GM12878 (cell line): Measurements from ENCODE around the gene CXADR. TPM values are rescaled to one million over a fixed set of nuclear protein-coding genes. Genes with fewer than 3 reads are reported as not detected.

Source experiments
- ATAC-seq: fragments of 200-7000 bp; cut with Tn5 transposase; 3 replicates; pipeline ENCODE4 v1.9.1; 2020; ENCODE audit warnings: mild to moderate bottlenecking, moderate library complexity
- BruUV-seq: library from RNA; stranded (reverse); fragments of 400-500 nt; replicated peaks from 2 replicates; lab custom pipeline; 2021; lab: Mats Ljungman, UMichigan
- CTCF ChIA-PET: fragments of 300-600 bp; sonication (Branson Sonifier 250); formaldehyde crosslinking; extraction: SDS; loops from one replicate; lab custom pipeline; 2021; ENCODE audit warnings: inconsistent platforms; lab: Yijun Ruan, JAX
- POLR2A ChIA-PET: fragments of 350-600 bp; formaldehyde crosslinking; extraction: SDS; loops from one replicate; lab custom pipeline; 2021; ENCODE audit warnings: inconsistent platforms; lab: Charles Lee
- RAD21 ChIA-PET: fragments of 300-600 bp; sonication (Branson Sonifier 250); formaldehyde crosslinking; loops from one replicate; lab custom pipeline; 2023; ENCODE audit warnings: antibody characterized with exemption; ENCODE audit not compliant: unreplicated experiment; lab: Charles Lee
- SMC1A ChIA-PET: fragments of 300-600 bp; sonication (Branson Sonifier 250); formaldehyde crosslinking; loops from one replicate; lab custom pipeline; 2023; ENCODE audit not compliant: unreplicated experiment, uncharacterized antibody; lab: Charles Lee
- DNase-seq: peaks from one replicate; pipeline ENCODE4 v3.0.0-alpha.2; 2011; ENCODE audit warnings: low read depth, low spot score
- FAIRE-seq: peaks from 3 replicates; lab custom pipeline; 2011; peaks lifted over from hg19 to GRCh38; lab: Jason Lieb, UNC
- H2AFZ ChIP-seq: 2 replicates; pipeline ENCODE4 v1.6.0; 2011; ENCODE audit warnings: low read depth, low read length, control low read depth; ENCODE audit not compliant: control insufficient read depth
- H3K27ac ChIP-seq: 2 replicates; pipeline ENCODE4 v1.5.1; 2011; ENCODE audit warnings: control low read depth; ENCODE audit not compliant: control insufficient read depth, insufficient read depth
- H3K27me3 ChIP-seq, 2 experiments: replicated peaks in 1 of 2; 2 replicates each; pipeline versions ENCODE4 v1.6.0 to v1.6.1; 2011; ENCODE audit warnings: low read length in 1 of 2; ENCODE audit not compliant: control insufficient read depth in 2 of 2, insufficient read depth in 2 of 2
- H3K36me3 ChIP-seq, 2 experiments: 2 replicates each; pipeline ENCODE4 v1.5.1; 2011; ENCODE audit warnings: low read length in 1 of 2; ENCODE audit not compliant: control insufficient read depth in 2 of 2, insufficient read depth in 2 of 2
- H3K4me1 ChIP-seq: 2 replicates; pipeline ENCODE4 v1.6.1; 2011; ENCODE audit warnings: mild to moderate bottlenecking, low read length, moderate library complexity, mixed read lengths; ENCODE audit not compliant: control insufficient read depth, insufficient read depth
- H3K4me2 ChIP-seq: 2 replicates; pipeline ENCODE4 v1.6.0; 2011; ENCODE audit warnings: control low read depth; ENCODE audit not compliant: control insufficient read depth, insufficient read depth
- H3K4me3 ChIP-seq: fragments of 200-600 bp; sonication (generic); 2 replicates; pipeline ENCODE4 v1.5.1; 2016
- H3K79me2 ChIP-seq: 2 replicates; pipeline ENCODE4 v1.6.0; 2011; ENCODE audit warnings: low read length; ENCODE audit not compliant: control insufficient read depth, insufficient read depth
- H3K9ac ChIP-seq: 2 replicates; pipeline ENCODE4 v1.8.0; 2011; ENCODE audit warnings: low read length, control low read depth, mixed read lengths; ENCODE audit not compliant: control insufficient read depth, insufficient read depth
- H3K9me3 ChIP-seq: replicated peaks from 3 replicates; pipeline ENCODE4 v1.5.1; 2011; ENCODE audit warnings: mild to moderate bottlenecking, low read length; ENCODE audit not compliant: control insufficient read depth, insufficient read depth
- H4K20me1 ChIP-seq: 2 replicates; pipeline ENCODE4 v1.6.0; 2011; ENCODE audit not compliant: control insufficient read depth, insufficient read depth
- ASH2L ChIP-seq: fragments of 300-600, 200-600 bp; sonication (generic); IDR thresholded peaks from 2 replicates; pipeline ENCODE4 v1.6.1; 2017; ENCODE audit warnings: low read depth, mild to moderate bottlenecking, borderline replicate concordance
- BCLAF1 ChIP-seq: fragments of 450-650 bp; IDR thresholded peaks from 2 replicates; pipeline ENCODE4 v1.6.1; 2017; ENCODE audit warnings: antibody characterized with exemption, mild to moderate bottlenecking, moderate library complexity
- CBFB ChIP-seq: IDR thresholded peaks from 2 replicates; pipeline ENCODE4 v1.6.1; 2016; ENCODE audit warnings: antibody characterized with exemption, low read depth
- GABPA ChIP-seq: IDR thresholded peaks from 2 replicates; pipeline ENCODE4 v1.6.1; 2014; ENCODE audit warnings: antibody characterized with exemption, low read depth, mild to moderate bottlenecking, inconsistent platforms
- HDAC2 ChIP-seq: fragments of 200-600 bp; sonication (generic); IDR thresholded peaks from 2 replicates; pipeline ENCODE4 v1.6.1; 2017
- KLF5 ChIP-seq: fragments of 450-650 bp; IDR thresholded peaks from 2 replicates; pipeline ENCODE4 v1.6.1; 2014; ENCODE audit warnings: mild to moderate bottlenecking; ENCODE audit not compliant: partially characterized antibody
- MLLT1 ChIP-seq: fragments of 450-650 bp; IDR thresholded peaks from 2 replicates; pipeline ENCODE4 v1.6.1; 2016; ENCODE audit warnings: mild to moderate bottlenecking
- MTA2 ChIP-seq: fragments of 450-650 bp; IDR thresholded peaks from 2 replicates; pipeline ENCODE4 v1.6.1; 2016; ENCODE audit warnings: low read depth, mild to moderate bottlenecking, moderate library complexity
- NBN ChIP-seq: fragments of 450-650 bp; IDR thresholded peaks from 2 replicates; pipeline ENCODE4 v1.6.1; 2016
- PBX3 ChIP-seq: IDR thresholded peaks from 2 replicates; pipeline ENCODE4 v1.6.1; 2011; ENCODE audit warnings: mild to moderate bottlenecking, low read depth, low read length, moderate library complexity; ENCODE audit not compliant: insufficient replicate concordance
- SPI1 ChIP-seq: IDR thresholded peaks from 2 replicates; pipeline ENCODE4 v1.6.1; 2011; ENCODE audit warnings: low read depth, mild to moderate bottlenecking, low read length, moderate library complexity, borderline replicate concordance; ENCODE audit not compliant: insufficient read depth
- ZBTB40 ChIP-seq: fragments of 450-650 bp; IDR thresholded peaks from 2 replicates; pipeline ENCODE4 v1.6.1; 2016; ENCODE audit warnings: mild to moderate bottlenecking, moderate library complexity, borderline replicate concordance
- WGBS: methylation state at CpG from one replicate; pipeline ENCODE4 v1.1.6; 2016; ENCODE audit warnings: low lambda C conversion rate; ENCODE audit not compliant: insufficient replicate concordance, insufficient coverage; ENCODE audit errors: missing lambda C conversion rate; 5-methylcytosine and 5-hydroxymethylcytosine counted together
- in situ Hi-C: fragments of 300-500 bp; cut with MboI; formaldehyde crosslinking; loops from 9 replicates; pipeline ENCODE4 v1.14.3; 2018; ENCODE audit warnings: mixed read lengths
- intact Hi-C: fragments of 100-400 bp; cut with micrococcal nuclease; formaldehyde crosslinking; loops from one replicate; pipeline ENCODE4 v1.14.2; 2022; ENCODE audit not compliant: unreplicated experiment
- polyA plus RNA-seq, 11 experiments: library from polyadenylated mRNA; depleted of rRNA in 4 of 11; unstranded in 6 of 11; stranded (reverse) in 5 of 11; fragments of >200 nt; fragmentation: Nextera tagmentation in 4 of 11; fragmentation: Illumina TruSeq in 1 of 11; extraction: Ambion mirVana in 4 of 11; extraction: Trizol in 1 of 11; gene quantifications; 1 replicate in 1 of 11; 2 replicates in 10 of 11; pipeline versions ENCODE4 v1.2.1 to v1.2.3, GENCODE V29; 2011 to 2016; ENCODE audit warnings: inconsistent platforms in 2 of 11, missing spikeins in 2 of 11, low read depth in 1 of 11
- total RNA-seq, 4 experiments: library from RNA; depleted of rRNA in 3 of 4; stranded (reverse); fragments of >200 nt in 3 of 4; fragmentation: Illumina TruSeq in 1 of 4; extraction: Trizol in 1 of 4; gene quantifications; 2 replicates each; pipeline versions ENCODE4 v1.2.1 to v1.2.3, GENCODE V29; 2013 to 2021

Gene CXADR
- total and polyA plus RNA-seq, 10 of the 15 experiments (the other 5 are each of a cell fraction or from before 2014, with no cell fraction given): 0.01 to 0.64 (median 0.13) TPM

- Histone ChIP-seq H3K9me3 (no peaks in the 10 kb centered on the region; the same call in 2 of the 3 replicates), H3K4me1 (peaks cover 4% of the 10 kb centered on the region), H3K27ac (peak overlapping the region; percentile 71), H3K4me2 (peak overlapping the region; percentile 81), H3K36me3 (peaks cover 0 to 20% of the 10 kb centered on the region in 2 experiments; a peak in 3 of 4 replicates), H3K4me3 (peak overlapping the region; percentile 14), H3K27me3 (no peaks in the 10 kb centered on the region), H4K20me1 (no peaks in the 10 kb centered on the region), H2AFZ (peak overlapping the region; percentile 3; the same call in 1 of the 2 replicates), H3K79me2 (peaks cover 61% of the 10 kb centered on the region), H3K9ac (0 out of 2 replicates have a peak overlapping the region, but pooled peaks have one; percentile 16)
- ChIA-PET CTCF (interaction anchor here (0.6 to 1.0 kb wide), 2 partner anchors 9 to 175 kb away, joined by 3 read pairs; no protein-coding TSS in a partner anchor), RAD21 (interaction anchor here (0.7 to 0.8 kb wide), 2 partner anchors 17 to 221 kb away, joined by 3 read pairs; no protein-coding TSS in a partner anchor), POLR2A (no interaction called here), SMC1A (interaction anchor here (1.2 kb wide), 1 partner anchor 9 kb away, joined by 4 read pairs; no protein-coding TSS in a partner anchor)
- DNase-seq (no peak), FAIRE-seq (no peak), ATAC-seq (no peak)
- no peak for TF ChIP-seq BCLAF1
- no peak for TF ChIP-seq NBN
- no peak for TF ChIP-seq CBFB
- TF ChIP-seq HDAC2: no peak
- no peak for TF ChIP-seq ZBTB40
- no peak for TF ChIP-seq KLF5
- no peak for TF ChIP-seq SPI1
- TF ChIP-seq ASH2L: no peak
- no peak for TF ChIP-seq MLLT1
- no peak for TF ChIP-seq MTA2
- no peak for TF ChIP-seq GABPA
- TF ChIP-seq PBX3: no peak
- no TSS peak for BruUV-seq
- intact Hi-C loops: no loop called here
- WGBS: 94% methylated on average over 2 of the region's 2 CpGs
- in situ Hi-C loops: loop anchor here (25.0 kb wide), 1 partner anchor 1870 kb away; the partner anchor contains the start of gene USP25
These were observed 94.8 kb downstream of the CXADR start for GRCh38 chr21:17607684-17608083.
